ENCODE results near the gene AEBP2.

GRCh38 chr12:19525274-19525673 lies 86.0 kb downstream of the AEBP2 start:
- no peak for TF ChIP-seq EZH2 (IDR thresholded peaks at IDR 0.05; ENCODE audit: insufficient read depth, poor library complexity, severe bottlenecking)
- TF ChIP-seq EZH2phosphoT487 (IDR thresholded peaks at IDR 0.05; ENCODE audit: insufficient read depth, low read depth): no peak
